IPS-18a (cell line): ENCODE measurements around the gene MCHR1.
"Not testable (repeated sequence)": the region's sequence is repeated elsewhere in the genome, so short reads cannot be mapped to it uniquely, and the experiment has no call there.

Experiments
- H3K27ac ChIP-seq: one replicate; pipeline ENCODE4 v1.5.1; 2013; ENCODE audit warnings: low read length
- H3K27me3 ChIP-seq: one replicate; pipeline ENCODE4 v1.6.1; 2013; ENCODE audit warnings: mild to moderate bottlenecking, low read length; ENCODE audit not compliant: control insufficient read depth, insufficient read depth
- H3K36me3 ChIP-seq: one replicate; pipeline ENCODE4 v1.6.1; 2013; ENCODE audit warnings: low read depth, low read length; ENCODE audit not compliant: control insufficient read depth
- H3K4me1 ChIP-seq: one replicate; pipeline ENCODE4 v1.6.1; 2013; ENCODE audit warnings: low read depth, low read length; ENCODE audit not compliant: control insufficient read depth
- H3K4me3 ChIP-seq: one replicate; pipeline ENCODE4 v1.5.1; 2013; ENCODE audit warnings: low read length
- H3K9ac ChIP-seq: one replicate; pipeline ENCODE4 v1.6.1; 2013; ENCODE audit warnings: mild to moderate bottlenecking, low read length, moderate library complexity
- H3K9me3 ChIP-seq: one replicate; pipeline ENCODE4 v1.6.1; 2013; ENCODE audit warnings: low read depth, low read length; ENCODE audit not compliant: control insufficient read depth

The MCHR1 gene

GRCh38 chr22:40719599-40719998 lies 40.3 kb downstream of the MCHR1 start:
- no peaks in the 10 kb centered on the region for H3K9me3 ChIP-seq
- no peak overlapping the region for H3K27ac ChIP-seq
- no peak overlapping the region for H3K4me3 ChIP-seq
- H3K9ac ChIP-seq, result no peak overlapping the region
- H3K36me3 ChIP-seq, result no peaks in the 10 kb centered on the region
- H3K27me3 ChIP-seq, result no peaks in the 10 kb centered on the region
- H3K4me1 ChIP-seq, result peaks cover 15% of the 10 kb centered on the region

GRCh38 chr22:40720156-40720537 lies 40.9 kb downstream of the MCHR1 start:
- H3K27me3 ChIP-seq, H3K4me3 ChIP-seq, H3K4me1 ChIP-seq, H3K27ac ChIP-seq, H3K36me3 ChIP-seq, H3K9me3 ChIP-seq, H3K9ac ChIP-seq: not testable (repeated sequence)

GRCh38 chr22:40720538-40721256 lies 41.4 kb downstream of the MCHR1 start:
- Histone ChIP-seq H3K27me3 (no peaks in the 10 kb centered on the region), H3K27ac (no peak overlapping the region), H3K4me3 (no peak overlapping the region), H3K9me3 (no peaks in the 10 kb centered on the region), H3K36me3 (no peaks in the 10 kb centered on the region), H3K9ac (no peak overlapping the region), H3K4me1 (peaks cover 10% of the 10 kb centered on the region)

- H3K4me1 ChIP-seq, result peaks cover 10% of the 10 kb centered on the region
- no peaks in the 10 kb centered on the region for H3K36me3 ChIP-seq
- H3K27ac ChIP-seq, result no peak overlapping the region
- H3K27me3 ChIP-seq, result no peaks in the 10 kb centered on the region
- H3K4me3 ChIP-seq, result no peak overlapping the region
- H3K9ac ChIP-seq, result no peak overlapping the region
- no peaks in the 10 kb centered on the region for H3K9me3 ChIP-seq
Observed at GRCh38 chr22:40721266-40721665, 42.0 kb downstream of the MCHR1 start.

- H3K36me3 ChIP-seq, result no peaks in the 10 kb centered on the region
- H3K4me1 ChIP-seq, result peaks cover 29% of the 10 kb centered on the region
- H3K9ac ChIP-seq, result no peak overlapping the region
- no peak overlapping the region for H3K27ac ChIP-seq
- H3K27me3 ChIP-seq, result no peaks in the 10 kb centered on the region
- no peak overlapping the region for H3K4me3 ChIP-seq
- no peaks in the 10 kb centered on the region for H3K9me3 ChIP-seq
Observed at GRCh38 chr22:40723396-40723933, 44.2 kb downstream of the MCHR1 start.

GRCh38 chr22:40726514-40726913 lies 47.2 kb downstream of the MCHR1 start:
- H3K27me3 ChIP-seq, result no peaks in the 10 kb centered on the region
- no peaks in the 10 kb centered on the region for H3K36me3 ChIP-seq
- H3K9me3 ChIP-seq, result no peaks in the 10 kb centered on the region
- H3K4me3 ChIP-seq, result no peak overlapping the region
- H3K27ac ChIP-seq, result no peak overlapping the region
- H3K9ac ChIP-seq, result no peak overlapping the region
- H3K4me1 ChIP-seq, result peaks cover 19% of the 10 kb centered on the region

GRCh38 chr22:40727070-40727963 lies 48.0 kb downstream of the MCHR1 start:
- H3K27ac ChIP-seq, result peak overlapping the region; percentile 12
- H3K9me3 ChIP-seq, result no peaks in the 10 kb centered on the region
- no peak overlapping the region for H3K9ac ChIP-seq
- no peak overlapping the region for H3K4me3 ChIP-seq
- no peaks in the 10 kb centered on the region for H3K36me3 ChIP-seq
- no peaks in the 10 kb centered on the region for H3K27me3 ChIP-seq
- H3K4me1 ChIP-seq, result peaks cover 20% of the 10 kb centered on the region

GRCh38 chr22:40727964-40728615 lies 48.8 kb downstream of the MCHR1 start:
- no peak overlapping the region for H3K4me3 ChIP-seq
- H3K9ac ChIP-seq, result no peak overlapping the region
- no peak overlapping the region for H3K27ac ChIP-seq
- H3K4me1 ChIP-seq, result peaks cover 27% of the 10 kb centered on the region
- H3K27me3 ChIP-seq, result no peaks in the 10 kb centered on the region
- H3K36me3 ChIP-seq, result no peaks in the 10 kb centered on the region
- no peaks in the 10 kb centered on the region for H3K9me3 ChIP-seq

- no peak overlapping the region for H3K4me3 ChIP-seq
- H3K9ac ChIP-seq, result no peak overlapping the region
- H3K36me3 ChIP-seq, result no peaks in the 10 kb centered on the region
- no peaks in the 10 kb centered on the region for H3K9me3 ChIP-seq
- H3K27me3 ChIP-seq, result no peaks in the 10 kb centered on the region
- H3K27ac ChIP-seq, result no peak overlapping the region
- H3K4me1 ChIP-seq, result peaks cover 27% of the 10 kb centered on the region
Observed at GRCh38 chr22:40728731-40729189, 49.5 kb downstream of the MCHR1 start.

GRCh38 chr22:40729284-40729683 lies 50.0 kb downstream of the MCHR1 start:
- H3K27ac ChIP-seq, result no peak overlapping the region
- no peaks in the 10 kb centered on the region for H3K9me3 ChIP-seq
- no peak overlapping the region for H3K9ac ChIP-seq
- H3K4me3 ChIP-seq, result no peak overlapping the region
- H3K27me3 ChIP-seq, result no peaks in the 10 kb centered on the region
- no peaks in the 10 kb centered on the region for H3K36me3 ChIP-seq
- peaks cover 27% of the 10 kb centered on the region for H3K4me1 ChIP-seq
